ENCODE measurements around the gene TCTN2. TPM values are rescaled to one million over a fixed set of nuclear protein-coding genes. Genes with fewer than 3 reads are reported as not detected.

Gene TCTN2
- polyA plus RNA-seq, 1 donor from 2014 or later: 14.3 TPM

DNA sequence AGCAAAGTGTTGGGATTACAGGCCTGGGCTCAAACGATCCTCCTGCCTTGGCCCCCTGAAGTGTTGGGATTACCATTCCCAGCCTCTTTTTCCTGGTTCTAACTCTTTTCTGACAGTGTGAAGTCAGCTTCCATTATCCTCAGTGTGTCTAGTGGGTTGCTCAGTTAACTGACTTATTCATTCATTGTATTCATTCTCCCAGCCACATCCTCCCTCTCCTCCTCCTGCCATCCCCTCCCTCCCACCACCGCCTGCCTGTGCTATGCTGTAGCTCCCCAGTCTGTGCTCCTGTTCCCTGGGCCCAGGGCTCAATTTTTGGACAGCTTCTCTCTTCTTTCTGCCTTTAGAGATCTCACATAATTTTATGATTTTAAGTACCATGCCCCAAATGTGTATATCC lies 60.7 kb downstream of the TCTN2 start:
- no peak for TF ChIP-seq TAF1 (IDR thresholded peaks at IDR 0.05; ENCODE audit: low read depth)
- H3K27ac ChIP-seq (ENCODE audit: low read length): no peak overlapping the region
- H3F3A ChIP-seq (ENCODE audit: insufficient read depth, low read length, poor library complexity, severe bottlenecking): no peaks in the 10 kb centered on the region
- H3K9me3 ChIP-seq (ENCODE audit: low read length): no peaks in the 10 kb centered on the region
- no peaks in the 10 kb centered on the region for H4K20me1 ChIP-seq (ENCODE audit: insufficient read depth)
- no peak overlapping the region for H2AFZ ChIP-seq (ENCODE audit: low read depth, low read length)
- H3K4me3 ChIP-seq (ENCODE audit: low read length): no peak overlapping the region
- no peaks in the 10 kb centered on the region for H3K36me3 ChIP-seq (ENCODE audit: insufficient read depth, low read length)
- no peaks in the 10 kb centered on the region for H3K27me3 ChIP-seq (ENCODE audit: insufficient read depth, low read depth, low read length)
- no peaks in the 10 kb centered on the region for H3K9me2 ChIP-seq (ENCODE audit: insufficient read depth, low read length)
- H3K4me2 ChIP-seq (ENCODE audit: low read length): no peak overlapping the region
- no peak overlapping the region for H3K9ac ChIP-seq (ENCODE audit: low read length)
- no peaks in the 10 kb centered on the region for H3K79me2 ChIP-seq (replicated peaks; ENCODE audit: insufficient read depth, low read length)

DNA sequence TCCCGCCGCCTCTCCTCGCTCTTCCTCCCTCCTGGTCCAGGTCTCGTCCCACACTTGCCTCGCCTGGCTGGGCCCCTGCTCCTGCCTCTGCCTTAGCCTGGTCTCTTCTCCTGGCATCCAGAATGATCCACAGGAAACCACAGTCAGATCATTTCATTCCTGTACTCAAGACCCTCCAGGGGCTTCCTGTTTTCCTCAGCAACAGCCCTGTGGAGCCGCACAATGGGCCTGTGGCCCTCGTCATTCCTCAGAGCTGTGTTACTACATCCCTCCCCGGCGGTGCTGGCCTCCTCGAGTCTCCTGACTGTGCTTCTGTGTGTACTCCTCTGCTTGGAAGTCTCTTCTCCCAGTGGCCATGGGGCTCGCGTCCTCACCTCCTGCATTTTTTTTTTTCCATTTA lies 61.3 kb downstream of the TCTN2 start:
- H3K36me3 ChIP-seq (ENCODE audit: insufficient read depth, low read length): peaks cover 5% of the 10 kb centered on the region
- H3F3A ChIP-seq (ENCODE audit: insufficient read depth, low read length, poor library complexity, severe bottlenecking): no peaks in the 10 kb centered on the region

DNA sequence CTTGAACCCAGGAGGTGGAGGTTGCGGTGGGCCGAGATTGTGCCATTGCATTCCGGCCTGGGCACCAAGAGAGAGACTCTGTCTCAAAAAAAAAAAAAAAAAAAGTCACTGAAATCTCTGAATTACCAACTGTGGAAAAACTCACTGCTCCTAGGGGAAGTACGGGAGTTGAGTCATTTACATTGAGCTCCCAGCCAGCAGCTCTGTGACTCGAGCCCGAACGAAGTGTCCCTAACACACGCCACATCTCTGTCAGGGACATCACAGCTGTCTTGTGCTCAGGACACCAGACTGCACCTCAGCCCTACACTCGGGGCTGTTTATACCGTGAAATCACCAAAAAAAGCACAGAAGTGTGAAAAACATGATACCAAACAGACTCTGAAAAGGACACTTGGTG lies 62.3 kb downstream of the TCTN2 start:
- H3K4me2 ChIP-seq (ENCODE audit: low read length): no peak overlapping the region
- H3K9ac ChIP-seq (ENCODE audit: low read length): no peak overlapping the region
- peaks cover 5% of the 10 kb centered on the region for H3K36me3 ChIP-seq (ENCODE audit: insufficient read depth, low read length)
- H2AFZ ChIP-seq (ENCODE audit: low read depth, low read length): no peak overlapping the region
- no peak overlapping the region for H3K4me3 ChIP-seq (ENCODE audit: low read length)
- no peaks in the 10 kb centered on the region for H3F3A ChIP-seq (ENCODE audit: insufficient read depth, low read length, poor library complexity, severe bottlenecking)
- no peak overlapping the region for H3K27ac ChIP-seq (ENCODE audit: low read length)
- H3K9me2 ChIP-seq (ENCODE audit: insufficient read depth, low read length): no peaks in the 10 kb centered on the region
- H3K9me3 ChIP-seq (ENCODE audit: low read length): no peaks in the 10 kb centered on the region
- no peaks in the 10 kb centered on the region for H4K20me1 ChIP-seq (ENCODE audit: insufficient read depth)
- no peaks in the 10 kb centered on the region for H3K27me3 ChIP-seq (ENCODE audit: insufficient read depth, low read depth, low read length)
- no peaks in the 10 kb centered on the region for H3K79me2 ChIP-seq (replicated peaks; ENCODE audit: insufficient read depth, low read length)
- no peak for TF ChIP-seq EZH2 (IDR thresholded peaks at IDR 0.05; ENCODE audit: borderline replicate concordance, insufficient read depth, low read length, poor library complexity, severe bottlenecking)
- TF ChIP-seq, protein P1, sequence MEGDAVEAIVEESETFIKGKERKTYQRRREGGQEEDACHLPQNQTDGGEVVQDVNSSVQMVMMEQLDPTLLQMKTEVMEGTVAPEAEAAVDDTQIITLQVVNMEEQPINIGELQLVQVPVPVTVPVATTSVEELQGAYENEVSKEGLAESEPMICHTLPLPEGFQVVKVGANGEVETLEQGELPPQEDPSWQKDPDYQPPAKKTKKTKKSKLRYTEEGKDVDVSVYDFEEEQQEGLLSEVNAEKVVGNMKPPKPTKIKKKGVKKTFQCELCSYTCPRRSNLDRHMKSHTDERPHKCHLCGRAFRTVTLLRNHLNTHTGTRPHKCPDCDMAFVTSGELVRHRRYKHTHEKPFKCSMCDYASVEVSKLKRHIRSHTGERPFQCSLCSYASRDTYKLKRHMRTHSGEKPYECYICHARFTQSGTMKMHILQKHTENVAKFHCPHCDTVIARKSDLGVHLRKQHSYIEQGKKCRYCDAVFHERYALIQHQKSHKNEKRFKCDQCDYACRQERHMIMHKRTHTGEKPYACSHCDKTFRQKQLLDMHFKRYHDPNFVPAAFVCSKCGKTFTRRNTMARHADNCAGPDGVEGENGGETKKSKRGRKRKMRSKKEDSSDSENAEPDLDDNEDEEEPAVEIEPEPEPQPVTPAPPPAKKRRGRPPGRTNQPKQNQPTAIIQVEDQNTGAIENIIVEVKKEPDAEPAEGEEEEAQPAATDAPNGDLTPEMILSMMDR (IDR thresholded peaks at IDR 0.05; ENCODE audit: poor library complexity, severe bottlenecking): no peak
- TF ChIP-seq, protein P2, sequence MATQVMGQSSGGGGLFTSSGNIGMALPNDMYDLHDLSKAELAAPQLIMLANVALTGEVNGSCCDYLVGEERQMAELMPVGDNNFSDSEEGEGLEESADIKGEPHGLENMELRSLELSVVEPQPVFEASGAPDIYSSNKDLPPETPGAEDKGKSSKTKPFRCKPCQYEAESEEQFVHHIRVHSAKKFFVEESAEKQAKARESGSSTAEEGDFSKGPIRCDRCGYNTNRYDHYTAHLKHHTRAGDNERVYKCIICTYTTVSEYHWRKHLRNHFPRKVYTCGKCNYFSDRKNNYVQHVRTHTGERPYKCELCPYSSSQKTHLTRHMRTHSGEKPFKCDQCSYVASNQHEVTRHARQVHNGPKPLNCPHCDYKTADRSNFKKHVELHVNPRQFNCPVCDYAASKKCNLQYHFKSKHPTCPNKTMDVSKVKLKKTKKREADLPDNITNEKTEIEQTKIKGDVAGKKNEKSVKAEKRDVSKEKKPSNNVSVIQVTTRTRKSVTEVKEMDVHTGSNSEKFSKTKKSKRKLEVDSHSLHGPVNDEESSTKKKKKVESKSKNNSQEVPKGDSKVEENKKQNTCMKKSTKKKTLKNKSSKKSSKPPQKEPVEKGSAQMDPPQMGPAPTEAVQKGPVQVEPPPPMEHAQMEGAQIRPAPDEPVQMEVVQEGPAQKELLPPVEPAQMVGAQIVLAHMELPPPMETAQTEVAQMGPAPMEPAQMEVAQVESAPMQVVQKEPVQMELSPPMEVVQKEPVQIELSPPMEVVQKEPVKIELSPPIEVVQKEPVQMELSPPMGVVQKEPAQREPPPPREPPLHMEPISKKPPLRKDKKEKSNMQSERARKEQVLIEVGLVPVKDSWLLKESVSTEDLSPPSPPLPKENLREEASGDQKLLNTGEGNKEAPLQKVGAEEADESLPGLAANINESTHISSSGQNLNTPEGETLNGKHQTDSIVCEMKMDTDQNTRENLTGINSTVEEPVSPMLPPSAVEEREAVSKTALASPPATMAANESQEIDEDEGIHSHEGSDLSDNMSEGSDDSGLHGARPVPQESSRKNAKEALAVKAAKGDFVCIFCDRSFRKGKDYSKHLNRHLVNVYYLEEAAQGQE (IDR thresholded peaks at IDR 0.05; ENCODE audit: borderline replicate concordance): no peak
- no peak for TF ChIP-seq SMC3 (conservative IDR thresholded peaks at IDR 0.05; ENCODE audit: poor library complexity)
- TF ChIP-seq RAD21 (conservative IDR thresholded peaks at IDR 0.05): no peak

More for the DNA sequence above, 61.3 kb downstream of the TCTN2 start:
- TF ChIP-seq, protein P1 (IDR thresholded peaks at IDR 0.05; ENCODE audit: poor library complexity, severe bottlenecking): no peak
- TF ChIP-seq POLR2AphosphoS5 (IDR thresholded peaks at IDR 0.05) (no peak), EZH2 (IDR thresholded peaks at IDR 0.05; ENCODE audit: borderline replicate concordance, insufficient read depth, low read length, poor library complexity, severe bottlenecking) (no peak), TAF1 (IDR thresholded peaks at IDR 0.05; ENCODE audit: low read depth) (no peak), SMC3 (conservative IDR thresholded peaks at IDR 0.05; ENCODE audit: poor library complexity) (no peak), RAD21 (conservative IDR thresholded peaks at IDR 0.05) (no peak), EP300 (conservative IDR thresholded peaks at IDR 0.05; ENCODE audit: poor library complexity, severe bottlenecking) (no peak)
- TF ChIP-seq, protein P2 (IDR thresholded peaks at IDR 0.05; ENCODE audit: borderline replicate concordance): no peak
- Histone ChIP-seq H3K4me2 (ENCODE audit: low read length) (no peak overlapping the region), H3K4me3 (ENCODE audit: low read length) (no peak overlapping the region), H3K9ac (ENCODE audit: low read length) (no peak overlapping the region), H3K27me3 (ENCODE audit: insufficient read depth, low read depth, low read length) (no peaks in the 10 kb centered on the region), H3K9me3 (ENCODE audit: low read length) (no peaks in the 10 kb centered on the region), H4K20me1 (ENCODE audit: insufficient read depth) (no peaks in the 10 kb centered on the region), H3K27ac (ENCODE audit: low read length) (no peak overlapping the region), H3K9me2 (ENCODE audit: insufficient read depth, low read length) (no peaks in the 10 kb centered on the region), H3K79me2 (replicated peaks; ENCODE audit: insufficient read depth, low read length) (no peaks in the 10 kb centered on the region), H2AFZ (ENCODE audit: low read depth, low read length) (no peak overlapping the region)
